ENCODE data around the gene TRHDE.

The TRHDE gene

DNA sequence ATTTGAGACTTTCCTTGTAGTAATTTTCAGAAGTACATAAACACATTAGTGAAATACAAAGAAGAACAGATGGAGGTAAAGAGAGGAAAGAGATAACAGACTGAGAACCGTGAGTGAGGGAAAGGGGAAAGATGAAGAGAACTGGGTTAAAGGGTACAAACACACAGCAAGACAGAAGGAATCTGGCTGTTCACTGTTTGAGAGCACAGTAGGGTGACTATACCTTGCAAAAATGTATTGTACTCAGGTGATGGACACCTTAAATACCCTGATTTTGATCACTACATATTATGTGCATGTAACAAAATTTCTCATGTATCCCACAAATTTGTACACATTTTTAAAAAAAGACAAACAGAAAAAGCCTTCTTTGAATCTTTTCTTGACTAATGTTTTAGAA, 2.7 kb upstream of the TRHDE start:
- Histone ChIP-seq H2AFZ (ENCODE audit: low read depth, low read length, severe bottlenecking) (no peak overlapping the region), H3K9ac (ENCODE audit: low read length) (no peak overlapping the region), H3K9me3 (ENCODE audit: insufficient read depth, low read length) (no peaks in the 10 kb centered on the region), H4K20me1 (ENCODE audit: low read depth, low read length) (no peaks in the 10 kb centered on the region), H3K9me2 (replicated peaks; ENCODE audit: insufficient read depth, low read length) (no peaks in the 10 kb centered on the region), H3K27me3 (ENCODE audit: low read length) (no peaks in the 10 kb centered on the region), H3K4me3 (ENCODE audit: insufficient read depth, low read length, poor library complexity, severe bottlenecking) (no peak overlapping the region), H3K79me2 (ENCODE audit: insufficient read depth, low read length) (no peaks in the 10 kb centered on the region), H3K4me2 (ENCODE audit: low read depth, low read length, poor library complexity, severe bottlenecking) (no peak overlapping the region), H3K27ac (ENCODE audit: low read depth, low read length) (no peak overlapping the region), H3K36me3 (ENCODE audit: low read length) (no peaks in the 10 kb centered on the region), H3F3A (ENCODE audit: insufficient read depth) (no peaks in the 10 kb centered on the region)
- TF ChIP-seq EZH2phosphoT487 (conservative IDR thresholded peaks at IDR 0.05; ENCODE audit: low read length): no peak
- TF ChIP-seq, protein P1, sequence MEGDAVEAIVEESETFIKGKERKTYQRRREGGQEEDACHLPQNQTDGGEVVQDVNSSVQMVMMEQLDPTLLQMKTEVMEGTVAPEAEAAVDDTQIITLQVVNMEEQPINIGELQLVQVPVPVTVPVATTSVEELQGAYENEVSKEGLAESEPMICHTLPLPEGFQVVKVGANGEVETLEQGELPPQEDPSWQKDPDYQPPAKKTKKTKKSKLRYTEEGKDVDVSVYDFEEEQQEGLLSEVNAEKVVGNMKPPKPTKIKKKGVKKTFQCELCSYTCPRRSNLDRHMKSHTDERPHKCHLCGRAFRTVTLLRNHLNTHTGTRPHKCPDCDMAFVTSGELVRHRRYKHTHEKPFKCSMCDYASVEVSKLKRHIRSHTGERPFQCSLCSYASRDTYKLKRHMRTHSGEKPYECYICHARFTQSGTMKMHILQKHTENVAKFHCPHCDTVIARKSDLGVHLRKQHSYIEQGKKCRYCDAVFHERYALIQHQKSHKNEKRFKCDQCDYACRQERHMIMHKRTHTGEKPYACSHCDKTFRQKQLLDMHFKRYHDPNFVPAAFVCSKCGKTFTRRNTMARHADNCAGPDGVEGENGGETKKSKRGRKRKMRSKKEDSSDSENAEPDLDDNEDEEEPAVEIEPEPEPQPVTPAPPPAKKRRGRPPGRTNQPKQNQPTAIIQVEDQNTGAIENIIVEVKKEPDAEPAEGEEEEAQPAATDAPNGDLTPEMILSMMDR (IDR thresholded peaks at IDR 0.05; ENCODE audit: insufficient read depth, low read length, poor library complexity, severe bottlenecking): no peak

DNA sequence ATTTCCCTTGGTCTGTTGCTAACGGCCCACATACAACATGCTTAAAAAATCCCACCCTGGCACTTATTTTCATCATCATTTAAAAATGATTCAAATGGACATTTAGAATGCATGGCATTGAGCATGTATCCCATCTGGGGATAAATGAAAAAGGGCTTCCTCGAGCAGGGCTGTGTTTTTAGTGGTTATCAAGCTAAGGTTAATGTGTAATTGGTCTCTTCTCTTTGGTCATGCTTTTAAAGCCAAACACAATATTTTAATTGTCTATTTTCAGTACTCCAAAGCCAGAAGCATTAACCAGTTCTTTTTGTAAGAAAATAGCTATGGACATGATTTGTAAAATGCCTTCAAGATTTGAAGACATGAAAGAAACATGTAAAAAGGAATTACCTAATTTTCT, 1.9 kb upstream of the TRHDE start:
- Histone ChIP-seq H3K4me3 (ENCODE audit: insufficient read depth, low read length, poor library complexity, severe bottlenecking) (no peak overlapping the region), H4K20me1 (ENCODE audit: low read depth, low read length) (no peaks in the 10 kb centered on the region), H3K36me3 (ENCODE audit: low read length) (no peaks in the 10 kb centered on the region), H3K27me3 (ENCODE audit: low read length) (no peaks in the 10 kb centered on the region), H3K27ac (ENCODE audit: low read depth, low read length) (no peak overlapping the region), H3F3A (ENCODE audit: insufficient read depth) (no peaks in the 10 kb centered on the region), H3K9ac (ENCODE audit: low read length) (no peak overlapping the region), H3K79me2 (ENCODE audit: insufficient read depth, low read length) (no peaks in the 10 kb centered on the region), H3K4me2 (ENCODE audit: low read depth, low read length, poor library complexity, severe bottlenecking) (no peak overlapping the region), H2AFZ (ENCODE audit: low read depth, low read length, severe bottlenecking) (no peak overlapping the region), H3K9me3 (ENCODE audit: insufficient read depth, low read length) (no peaks in the 10 kb centered on the region), H3K9me2 (replicated peaks; ENCODE audit: insufficient read depth, low read length) (no peaks in the 10 kb centered on the region)
- no peak for TF ChIP-seq EZH2phosphoT487 (conservative IDR thresholded peaks at IDR 0.05; ENCODE audit: low read length)
- TF ChIP-seq, protein P1 (IDR thresholded peaks at IDR 0.05; ENCODE audit: insufficient read depth, low read length, poor library complexity, severe bottlenecking): no peak

DNA sequence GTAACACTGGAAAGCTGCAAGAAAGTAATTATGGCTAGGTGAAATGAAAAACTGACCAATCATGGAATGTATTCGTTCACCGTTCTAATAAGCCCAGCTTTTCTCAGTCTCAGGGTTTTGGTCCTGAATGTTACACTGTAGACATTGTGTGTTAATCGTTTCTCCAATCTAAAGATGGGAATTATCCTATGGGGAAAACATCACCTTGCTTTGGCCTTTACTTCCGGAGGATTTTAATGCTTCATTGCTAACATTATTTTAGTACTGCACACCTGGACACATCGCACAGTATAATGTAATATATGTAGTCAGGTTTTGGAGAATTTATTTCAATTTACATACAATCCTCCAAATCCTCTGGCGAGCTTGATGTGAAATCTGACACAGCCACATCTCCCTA, 1.2 kb upstream of the TRHDE start:
- Histone ChIP-seq H3K4me3 (ENCODE audit: insufficient read depth, low read length, poor library complexity, severe bottlenecking) (no peak overlapping the region), H3K27ac (ENCODE audit: low read depth, low read length) (no peak overlapping the region), H3K27me3 (ENCODE audit: low read length) (no peaks in the 10 kb centered on the region), H3K4me2 (ENCODE audit: low read depth, low read length, poor library complexity, severe bottlenecking) (no peak overlapping the region), H3K9me3 (ENCODE audit: insufficient read depth, low read length) (no peaks in the 10 kb centered on the region), H3K36me3 (ENCODE audit: low read length) (no peaks in the 10 kb centered on the region), H2AFZ (ENCODE audit: low read depth, low read length, severe bottlenecking) (no peak overlapping the region), H4K20me1 (ENCODE audit: low read depth, low read length) (no peaks in the 10 kb centered on the region), H3K9me2 (replicated peaks; ENCODE audit: insufficient read depth, low read length) (no peaks in the 10 kb centered on the region), H3F3A (ENCODE audit: insufficient read depth) (no peaks in the 10 kb centered on the region), H3K9ac (ENCODE audit: low read length) (no peak overlapping the region), H3K79me2 (ENCODE audit: insufficient read depth, low read length) (no peaks in the 10 kb centered on the region)
- no peak for TF ChIP-seq EZH2phosphoT487 (conservative IDR thresholded peaks at IDR 0.05; ENCODE audit: low read length)
- TF ChIP-seq, protein P1 (IDR thresholded peaks at IDR 0.05; ENCODE audit: insufficient read depth, low read length, poor library complexity, severe bottlenecking): no peak

Measured in SU-DHL-6 (cell line).